K562 (cell line): ENCODE measurements around the gene CCNJL. TPM values are rescaled to one million over a fixed set of nuclear protein-coding genes. Genes with fewer than 3 reads are reported as not detected.

Source experiments
- CREB5 ChIP-seq: fragments of 250-450 bp; sonication (Bioruptor Pico); IDR thresholded peaks from 2 replicates; pipeline ENCODE4 v1.5.0; 2020; ENCODE audit warnings: mild to moderate bottlenecking
- HDAC3 ChIP-seq: fragments of 450-650 bp; IDR thresholded peaks from 2 replicates; pipeline ENCODE4 v1.6.1; 2018; ENCODE audit warnings: borderline replicate concordance, mild to moderate bottlenecking, moderate library complexity; ENCODE audit not compliant: partially characterized antibody
- JUN ChIP-seq, 2 experiments: sonication (generic) in 1 of 2; formaldehyde crosslinking in 1 of 2; IDR thresholded peaks; 2 replicates each; pipeline versions ENCODE4 v1.6.1 to v1.8.0; 2012 to 2022; ENCODE audit warnings: borderline replicate concordance in 2 of 2, mild to moderate bottlenecking in 2 of 2, improper control_type of control experiment in 1 of 2, low read depth in 1 of 2, low read length in 1 of 2, missing genetic modification reagents in 1 of 2
- MIER1 ChIP-seq: fragments of 450-650 bp; IDR thresholded peaks from 2 replicates; pipeline ENCODE4 v1.6.1; 2016; ENCODE audit warnings: antibody characterized with exemption, mild to moderate bottlenecking, low read depth
- RERE ChIP-seq: sonication (generic); formaldehyde crosslinking; IDR thresholded peaks from 2 replicates; pipeline ENCODE4 v1.8.0; 2023; ENCODE audit warnings: missing genetic modification reagents, mild to moderate bottlenecking, borderline replicate concordance
- VEZF1 ChIP-seq: fragments of 200-800 bp; sonication (Bioruptor generic); IDR thresholded peaks from 2 replicates; pipeline ENCODE4 v1.6.1; 2017; ENCODE audit warnings: missing genetic modification characterization, missing compliant biosample characterization
- ZBTB2 ChIP-seq: fragments of 450-650 bp; IDR thresholded peaks from 2 replicates; pipeline ENCODE4 v1.6.1; 2016; ENCODE audit warnings: antibody characterized with exemption
- ZMIZ1 ChIP-seq, 2 experiments: fragments of 150-350 bp in 1 of 2; IDR thresholded peaks; 2 replicates each; pipeline ENCODE4 v1.6.1; 2012 to 2016; ENCODE audit warnings: low read depth in 2 of 2, low read length in 2 of 2, mild to moderate bottlenecking in 1 of 2, moderate library complexity in 1 of 2
- ZNF175 ChIP-seq: fragments of 200-800 bp; sonication (Bioruptor generic); IDR thresholded peaks from 2 replicates; pipeline ENCODE4 v1.6.1; 2016; ENCODE audit warnings: low read depth, mild to moderate bottlenecking, missing genetic modification characterization, missing compliant biosample characterization
- ZNF444 ChIP-seq: fragments of 250-450 bp; sonication (Bioruptor Pico); IDR thresholded peaks from 2 replicates; pipeline ENCODE4 v1.4.0; 2020; ENCODE audit warnings: mild to moderate bottlenecking, moderate library complexity
- polyA plus RNA-seq, 8 experiments: library from polyadenylated mRNA; depleted of rRNA in 4 of 8; stranded (reverse) in 5 of 8; unstranded in 3 of 8; fragments of >200 nt; fragmentation: Nextera tagmentation in 2 of 8; fragmentation: Illumina TruSeq in 1 of 8; extraction: Ambion mirVana in 2 of 8; extraction: Trizol in 1 of 8; gene quantifications; 2 replicates each; pipeline versions ENCODE4 v1.2.1 to v1.2.3, GENCODE V29; 2011 to 2014; ENCODE audit warnings: inconsistent platforms in 1 of 8, missing spikeins in 1 of 8
- total RNA-seq, 7 experiments: library from RNA; depleted of rRNA in 6 of 7; stranded (reverse); fragments of >200 nt in 6 of 7; fragmentation: Illumina TruSeq in 2 of 7; extraction: Trizol in 2 of 7; gene quantifications; 2 replicates each; pipeline versions ENCODE4 v1.2.1 to v1.2.3, GENCODE V29; 2011 to 2021; ENCODE audit warnings: low replicate concordance in 1 of 7

CCNJL gene
- total and polyA plus RNA-seq, 9 of the 15 experiments (the other 6 are each of a cell fraction or from before 2014, with no cell fraction given): 0.04 TPM; not detected in 8

GRCh38 chr5:160260881-160261815 lies 51.2 kb downstream of the CCNJL start (continued):
- TF ChIP-seq ZBTB2 (peak; percentile 69; the same call in 1 of the 2 replicates), VEZF1 (CRISPR knock-in tag) (peak; percentile 80), CREB5 (CRISPR knock-in tag) (no peak), HDAC3 (peak; percentile 98), ZMIZ1 (IDR thresholded peaks at IDR 0.05; ENCODE audit: low read depth in 2 of 2, low read length in 2 of 2) (peak in 1 of 2 experiments; percentile 98; a peak in 2 of 4 replicates), ZNF175 (CRISPR knock-in tag) (peak; percentile 99), RERE (peak; percentile 90; the same call in 1 of the 2 replicates), JUN (IDR thresholded peaks at IDR 0.05; ENCODE audit: borderline replicate concordance, low read depth, low read length) (peak; percentile 88; the same call in 1 of the 2 replicates), JUN (CRISPR knock-in tag; IDR thresholded peaks at IDR 0.05; ENCODE audit: borderline replicate concordance) (peak; percentile 91; the same call in 1 of the 2 replicates), ZNF444 (CRISPR knock-in tag) (no peak), MIER1 (0 out of 2 replicates have a peak, but pooled peaks have one; percentile 21)
